Lung (tissue), 12 donors: Measurements from ENCODE around the gene NDUFS2. TPM values are rescaled to one million over a fixed set of nuclear protein-coding genes. Genes with fewer than 3 reads are reported as not detected.
"Not testable (repeated sequence)": the region's sequence is repeated elsewhere in the genome, so short reads cannot be mapped to it uniquely, and the experiment has no call there.

Source experiments
- ATAC-seq: fragments of 200-7000 bp; cut with Tn5 transposase; one replicate; pipeline ENCODE4 v1.9.1; 2020; ENCODE audit warnings: moderate number of reproducible peaks; ENCODE audit not compliant: insufficient read depth, low FRiP score
- DNase-seq, 3 donors: peaks; one replicate each; pipeline ENCODE4 v3.0.0-alpha.2; 2013 to 2017
- H3K27ac ChIP-seq, 2 donors: one replicate each; pipeline ENCODE4 v1.5.1; 2013; ENCODE audit warnings: mild to moderate bottlenecking in 2 of 2, moderate library complexity in 2 of 2, control low read depth in 1 of 2, inconsistent platforms in 1 of 2, low read depth in 1 of 2, low read length in 1 of 2
- H3K27me3 ChIP-seq, 3 donors: one replicate each; pipeline ENCODE4 v1.5.1; 2013; ENCODE audit warnings: low read length in 2 of 3; ENCODE audit not compliant: control insufficient read depth in 3 of 3, insufficient read depth in 3 of 3
- H3K36me3 ChIP-seq, 4 donors: one replicate each; pipeline ENCODE4 v1.5.1; 2013; ENCODE audit warnings: low read length in 4 of 4, mild to moderate bottlenecking in 1 of 4, moderate library complexity in 1 of 4; ENCODE audit not compliant: control insufficient read depth in 4 of 4, insufficient read depth in 4 of 4
- H3K4me1 ChIP-seq, 5 donors: one replicate each; pipeline ENCODE4 v1.5.1; 2013; ENCODE audit warnings: low read length in 5 of 5, mild to moderate bottlenecking in 2 of 5, moderate library complexity in 1 of 5; ENCODE audit not compliant: control insufficient read depth in 5 of 5, insufficient read depth in 5 of 5
- H3K4me3 ChIP-seq: one replicate; pipeline ENCODE4 v1.5.1; 2013; ENCODE audit warnings: mild to moderate bottlenecking, control low read depth, moderate library complexity
- H3K9ac ChIP-seq, 2 donors: one replicate each; pipeline ENCODE4 v1.5.1; 2013; ENCODE audit warnings: low read length in 2 of 2, control low read depth in 1 of 2; ENCODE audit not compliant: insufficient read depth in 1 of 2
- H3K9me3 ChIP-seq, 4 donors: one replicate each; pipeline ENCODE4 v1.5.1; 2013; ENCODE audit warnings: low read length in 3 of 4, mild to moderate bottlenecking in 1 of 4, moderate library complexity in 1 of 4; ENCODE audit not compliant: control insufficient read depth in 4 of 4, insufficient read depth in 3 of 4
- WGBS, 2 donors: extraction: QIAGEN DNeasy Blood & Tissue Kit; methylation state at CpG; one replicate each; pipeline ENCODE4 v1.1.7; 2013; 5-methylcytosine and 5-hydroxymethylcytosine counted together
- polyA plus RNA-seq, 2 donors: library from polyadenylated mRNA; stranded (reverse); fragments of 200-250 nt; gene quantifications; one replicate each; pipeline ENCODE4 v1.2.1, GENCODE V29; 2013
- total RNA-seq, 2 donors: library from RNA; depleted of rRNA in 1 of 2; stranded (reverse); fragments of >200 nt in 1 of 2; gene quantifications; one replicate each; pipeline ENCODE4 v1.2.1, GENCODE V29; 2014 to 2021
- TF ChIP-seq, protein P1 (sequence below): IDR thresholded peaks from 2 replicates; pipeline ENCODE4 v1.5.1; 2012; ENCODE audit warnings: mild to moderate bottlenecking; ENCODE audit errors: control extremely low read depth, extremely low read depth
- donor health status: control.
- donor health status: control.
- donor health status: Bipolar disorder and iron deficiency.
- donor health status: healthy.
- donor health status: DM: yes; HTN: yes; CAD: no.

NDUFS2 gene
- total and polyA plus RNA-seq, 4 donors: 40.2 to 104 (median 88.1) TPM

DNA sequence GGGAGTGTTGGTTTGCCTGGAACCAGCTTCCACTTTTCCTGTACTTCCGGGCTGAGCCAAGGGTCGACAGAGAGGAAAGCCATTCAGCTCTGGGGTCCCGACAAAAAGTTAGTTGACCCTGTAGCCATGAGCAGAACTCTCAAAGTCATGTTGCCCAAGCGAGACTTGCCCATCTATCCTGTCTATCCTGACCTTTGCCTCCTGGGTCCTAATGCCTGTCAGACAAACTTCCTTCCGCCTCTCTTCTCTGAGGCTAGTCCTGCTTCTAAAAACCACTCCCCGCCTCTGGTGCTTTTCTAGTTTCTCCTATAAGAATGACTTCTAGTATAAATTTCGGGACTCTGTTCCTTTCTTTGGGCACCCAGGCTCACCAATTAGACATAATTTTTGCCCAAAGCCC is 48.7 kb downstream of the NDUFS2 start:
- TF ChIP-seq, protein P1, sequence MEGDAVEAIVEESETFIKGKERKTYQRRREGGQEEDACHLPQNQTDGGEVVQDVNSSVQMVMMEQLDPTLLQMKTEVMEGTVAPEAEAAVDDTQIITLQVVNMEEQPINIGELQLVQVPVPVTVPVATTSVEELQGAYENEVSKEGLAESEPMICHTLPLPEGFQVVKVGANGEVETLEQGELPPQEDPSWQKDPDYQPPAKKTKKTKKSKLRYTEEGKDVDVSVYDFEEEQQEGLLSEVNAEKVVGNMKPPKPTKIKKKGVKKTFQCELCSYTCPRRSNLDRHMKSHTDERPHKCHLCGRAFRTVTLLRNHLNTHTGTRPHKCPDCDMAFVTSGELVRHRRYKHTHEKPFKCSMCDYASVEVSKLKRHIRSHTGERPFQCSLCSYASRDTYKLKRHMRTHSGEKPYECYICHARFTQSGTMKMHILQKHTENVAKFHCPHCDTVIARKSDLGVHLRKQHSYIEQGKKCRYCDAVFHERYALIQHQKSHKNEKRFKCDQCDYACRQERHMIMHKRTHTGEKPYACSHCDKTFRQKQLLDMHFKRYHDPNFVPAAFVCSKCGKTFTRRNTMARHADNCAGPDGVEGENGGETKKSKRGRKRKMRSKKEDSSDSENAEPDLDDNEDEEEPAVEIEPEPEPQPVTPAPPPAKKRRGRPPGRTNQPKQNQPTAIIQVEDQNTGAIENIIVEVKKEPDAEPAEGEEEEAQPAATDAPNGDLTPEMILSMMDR: no peak

DNA sequence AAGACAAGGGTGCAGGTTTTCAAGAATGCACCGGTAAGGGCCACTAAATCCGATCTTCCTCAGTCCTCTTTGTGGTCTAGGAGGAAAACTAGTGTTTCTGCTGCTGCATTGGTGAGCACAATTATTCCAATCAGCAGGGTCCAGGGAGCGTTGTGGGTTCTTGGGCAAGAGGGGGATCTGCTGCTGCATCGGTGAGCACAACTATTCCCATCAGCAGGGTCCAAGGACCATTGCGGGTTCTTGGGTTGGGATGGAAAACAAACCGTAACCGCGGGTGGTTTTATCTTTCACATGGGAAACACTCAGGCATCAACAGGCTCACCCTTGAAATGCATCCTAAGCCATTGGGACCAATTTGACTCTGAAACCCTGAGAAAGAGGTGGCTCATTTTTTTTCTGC is 49.4 kb downstream of the NDUFS2 start:
- no peak for DNase-seq
- no peak overlapping the region for H3K27ac ChIP-seq

More for the DNA sequence above, 48.7 kb downstream of the NDUFS2 start:
- Histone ChIP-seq H3K4me3 (no peak overlapping the region), H3K4me1 (no peaks in the 10 kb centered on the region), H3K9me3 (no peaks in the 10 kb centered on the region), H3K9ac (no peak overlapping the region), H3K36me3 (no peaks in the 10 kb centered on the region), H3K27ac (no peak overlapping the region), H3K27me3 (no peaks in the 10 kb centered on the region)
- ATAC-seq (no peak), DNase-seq (no peak)
- 74 to 82% methylated on average over 7 of the region's 7 CpGs for WGBS, 2 donors

GRCh38 chr1:161255302-161255701 is 53.1 kb downstream of the NDUFS2 start:
- H3K4me3 ChIP-seq: not testable (repeated sequence)

More for the DNA sequence above, 49.4 kb downstream of the NDUFS2 start:
- H3K27me3 ChIP-seq: no peaks in the 10 kb centered on the region
- H3K9me3 ChIP-seq: peaks cover 0 to under 1% (median 0%) of the 10 kb centered on the region in 4 donors
- H3K4me1 ChIP-seq: no peaks in the 10 kb centered on the region
- WGBS, 2 donors: 97 to 98% methylated on average over 8 of the region's 8 CpGs
- ATAC-seq: no peak
- TF ChIP-seq, protein P1: no peak
- H3K4me3 ChIP-seq: no peak overlapping the region
- H3K36me3 ChIP-seq: no peaks in the 10 kb centered on the region
- H3K9ac ChIP-seq: no peak overlapping the region

GRCh38 chr1:161255955-161256520 is 53.9 kb downstream of the NDUFS2 start:
- Histone ChIP-seq H3K9me3 (peaks cover 0 to 10% (median 2%) of the 10 kb centered on the region in 4 donors), H3K27me3 (peaks cover 0 to 21% (median 18%) of the 10 kb centered on the region in 3 donors)
- H3K4me1 ChIP-seq, H3K36me3 ChIP-seq, H3K4me3 ChIP-seq, DNase-seq, H3K27ac ChIP-seq, ATAC-seq, H3K9ac ChIP-seq: not testable (repeated sequence)
- 71 to 82% methylated on average over 4 of the region's 4 CpGs for WGBS, 2 donors

More at GRCh38 chr1:161255302-161255701, 53.1 kb downstream of the NDUFS2 start:
- not testable (repeated sequence) for H3K27ac ChIP-seq, H3K9ac ChIP-seq, H3K36me3 ChIP-seq, H3K4me1 ChIP-seq, ATAC-seq, DNase-seq
- peaks cover 0 to 19% (median 16%) of the 10 kb centered on the region in 3 donors for H3K27me3 ChIP-seq
- peaks cover 0 to 10% (median 2%) of the 10 kb centered on the region in 4 donors for H3K9me3 ChIP-seq
- 55% methylated on average over 5 of the region's 5 CpGs for WGBS, 2 donors

- not testable (repeated sequence) for H3K27ac ChIP-seq, ATAC-seq, H3K36me3 ChIP-seq, H3K4me3 ChIP-seq, H3K4me1 ChIP-seq, DNase-seq, H3K9ac ChIP-seq
- Histone ChIP-seq H3K9me3 (peaks cover 0 to 10% (median 2%) of the 10 kb centered on the region in 4 donors), H3K27me3 (peaks cover 0 to 23% (median 21%) of the 10 kb centered on the region in 3 donors)
- WGBS, 2 donors: 95 to 99% methylated on average over 5 of the region's 5 CpGs
Observed at GRCh38 chr1:161257109-161257508, 54.9 kb downstream of the NDUFS2 start.
